Uterus (tissue), 4 donors: ENCODE data around the gene MYO16. TPM values are rescaled to one million over a fixed set of nuclear protein-coding genes. Genes with fewer than 3 reads are reported as not detected.

Experiments used
- DNase-seq, 2 donors: peaks; one replicate each; pipeline ENCODE4 v3.0.0-alpha.2; 2019 to 2020
- H3K27ac ChIP-seq, 2 donors: fragments of 200-600 bp; sonication (generic); 1 replicate in 1 of 2; 2 replicates in 1 of 2; pipeline ENCODE4 v1.5.1; 2016 to 2018
- H3K27me3 ChIP-seq, 2 donors: fragments of 200-600 bp; sonication (generic); one replicate each; pipeline ENCODE4 v1.5.1; 2018 to 2019; ENCODE audit warnings: control low read depth in 1 of 2
- H3K36me3 ChIP-seq, 2 donors: fragments of 200-600 bp; sonication (generic); one replicate each; pipeline ENCODE4 v1.5.1; 2019; ENCODE audit warnings: control low read depth in 1 of 2
- H3K4me1 ChIP-seq, 2 donors: fragments of 200-600 bp; sonication (generic); one replicate each; pipeline ENCODE4 v1.5.1; 2018 to 2019; ENCODE audit warnings: control low read depth in 1 of 2
- H3K4me3 ChIP-seq, 2 donors: fragments of 200-600 bp; sonication (generic); 1 replicate in 1 of 2; 2 replicates in 1 of 2; pipeline ENCODE4 v1.5.1; 2018 to 2019; ENCODE audit warnings: mild to moderate bottlenecking in 1 of 2
- H3K9me3 ChIP-seq, 2 donors: fragments of 200-600 bp; sonication (generic); one replicate each; pipeline ENCODE4 v1.5.1; 2019; ENCODE audit warnings: control low read depth in 1 of 2
- POLR2A ChIP-seq, 2 donors: fragments of 450-650 bp; IDR thresholded peaks; one replicate each; pipeline ENCODE4 v1.6.1; 2016; ENCODE audit warnings: antibody characterized with exemption in 2 of 2, mild to moderate bottlenecking in 1 of 2, moderate library complexity in 1 of 2
- intact Hi-C: fragments of 100-400 bp; cut with DNase I; formaldehyde crosslinking; loops from one replicate; pipeline ENCODE4 v1.15.1; 2023; ENCODE audit warnings: low total_unique reads
- total RNA-seq, 4 donors: library from RNA; depleted of rRNA in 3 of 4; stranded (reverse); fragments of >200 nt in 3 of 4; gene quantifications; one replicate each; pipeline versions ENCODE4 v1.1.0 to v1.2.4, GENCODE V29; 2014 to 2023
- TF ChIP-seq, protein P1 (sequence below), 4 experiments: fragments of 200-600 bp in 2 of 4; fragments of 450-650 bp in 2 of 4; sonication (generic) in 2 of 4; IDR thresholded peaks; one replicate each; pipeline ENCODE4 v1.5.1; 2016 to 2019; ENCODE audit warnings: antibody characterized with exemption in 4 of 4, mild to moderate bottlenecking in 2 of 4, moderate library complexity in 1 of 4
- donor health status: DM: yes; HTN: yes; CAD: no.

Gene MYO16
- total RNA-seq, 4 donors from 2014 or later: 0.35 to 0.88 TPM; not detected in 2

DNA sequence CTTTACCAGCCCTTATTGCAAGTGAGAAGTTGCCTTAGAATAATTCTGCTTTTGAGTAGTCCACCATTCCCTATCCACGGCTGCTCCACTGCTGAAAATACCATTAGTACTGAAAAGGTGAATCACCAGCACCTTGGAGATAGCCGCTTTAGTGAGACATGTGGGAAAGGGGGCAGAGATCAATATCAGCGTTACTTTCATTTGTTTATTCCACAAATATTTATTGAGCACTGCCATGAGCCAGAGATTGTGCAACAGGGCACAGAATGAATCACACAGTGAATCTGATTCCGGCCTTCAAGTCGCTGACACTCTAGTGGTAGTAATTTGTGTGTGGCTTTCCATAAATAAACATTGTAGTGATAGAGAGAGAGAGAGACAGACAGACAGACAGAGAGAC lies 31.5 kb upstream of the MYO16 start:
- H3K27ac ChIP-seq: no peak overlapping the region
- H3K27me3 ChIP-seq: no peaks in the 10 kb centered on the region
- no peaks in the 10 kb centered on the region for H3K4me1 ChIP-seq
- no peaks in the 10 kb centered on the region for H3K9me3 ChIP-seq
- DNase-seq: no peak
- intact Hi-C loops: no loop called here
- H3K36me3 ChIP-seq: no peaks in the 10 kb centered on the region
- no peak for TF ChIP-seq POLR2A (IDR thresholded peaks at IDR 0.05)
- TF ChIP-seq, protein P1, sequence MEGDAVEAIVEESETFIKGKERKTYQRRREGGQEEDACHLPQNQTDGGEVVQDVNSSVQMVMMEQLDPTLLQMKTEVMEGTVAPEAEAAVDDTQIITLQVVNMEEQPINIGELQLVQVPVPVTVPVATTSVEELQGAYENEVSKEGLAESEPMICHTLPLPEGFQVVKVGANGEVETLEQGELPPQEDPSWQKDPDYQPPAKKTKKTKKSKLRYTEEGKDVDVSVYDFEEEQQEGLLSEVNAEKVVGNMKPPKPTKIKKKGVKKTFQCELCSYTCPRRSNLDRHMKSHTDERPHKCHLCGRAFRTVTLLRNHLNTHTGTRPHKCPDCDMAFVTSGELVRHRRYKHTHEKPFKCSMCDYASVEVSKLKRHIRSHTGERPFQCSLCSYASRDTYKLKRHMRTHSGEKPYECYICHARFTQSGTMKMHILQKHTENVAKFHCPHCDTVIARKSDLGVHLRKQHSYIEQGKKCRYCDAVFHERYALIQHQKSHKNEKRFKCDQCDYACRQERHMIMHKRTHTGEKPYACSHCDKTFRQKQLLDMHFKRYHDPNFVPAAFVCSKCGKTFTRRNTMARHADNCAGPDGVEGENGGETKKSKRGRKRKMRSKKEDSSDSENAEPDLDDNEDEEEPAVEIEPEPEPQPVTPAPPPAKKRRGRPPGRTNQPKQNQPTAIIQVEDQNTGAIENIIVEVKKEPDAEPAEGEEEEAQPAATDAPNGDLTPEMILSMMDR (IDR thresholded peaks at IDR 0.05): no peak
- no peak overlapping the region for H3K4me3 ChIP-seq

DNA sequence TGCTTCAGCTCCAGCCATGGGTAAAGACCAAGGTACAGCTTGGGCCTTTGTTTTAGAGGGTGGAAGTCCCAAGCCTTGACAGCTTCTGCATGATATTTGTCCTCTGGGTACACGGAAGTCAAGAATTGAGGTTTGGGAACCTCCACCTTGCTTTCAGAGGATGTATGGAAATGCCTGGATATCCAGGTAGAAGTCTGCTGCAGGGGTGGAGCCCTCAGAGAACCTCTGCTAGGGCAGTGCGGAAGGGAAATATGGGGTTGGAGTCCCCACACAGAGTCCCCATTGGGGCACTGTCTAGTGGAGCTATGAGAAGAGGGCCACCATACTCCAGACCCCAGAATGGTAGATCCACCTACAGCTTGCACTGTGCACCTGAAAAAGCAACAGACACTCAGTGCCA lies 23.0 kb upstream of the MYO16 start:
- Histone ChIP-seq H3K36me3 (no peaks in the 10 kb centered on the region), H3K27me3 (no peaks in the 10 kb centered on the region), H3K4me1 (no peaks in the 10 kb centered on the region), H3K4me3 (no peak overlapping the region), H3K9me3 (no peaks in the 10 kb centered on the region), H3K27ac (no peak overlapping the region)
- TF ChIP-seq POLR2A (IDR thresholded peaks at IDR 0.05): no peak
- TF ChIP-seq, protein P1 (IDR thresholded peaks at IDR 0.05): no peak
- intact Hi-C loops: no loop called here
- DNase-seq: no peak

DNA sequence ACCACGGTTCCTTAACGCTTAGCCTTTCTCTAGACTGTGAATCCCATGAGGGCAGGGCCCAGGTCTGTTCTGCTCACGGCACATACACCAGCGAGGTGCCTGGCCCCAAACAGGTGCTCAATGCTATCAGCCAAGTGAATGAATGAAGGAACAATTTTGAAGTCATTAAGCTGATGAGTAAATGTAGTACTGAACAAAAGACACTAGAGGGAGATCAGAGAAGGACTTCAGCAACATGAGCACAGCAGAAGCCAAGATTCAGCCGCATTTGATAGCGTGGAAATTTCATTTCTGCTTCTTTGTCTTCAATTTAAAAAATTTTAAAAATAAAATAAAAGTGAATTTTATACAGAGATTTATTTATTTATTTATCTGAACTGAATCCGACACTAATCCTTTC lies 20.1 kb upstream of the MYO16 start:
- no peak for TF ChIP-seq POLR2A (IDR thresholded peaks at IDR 0.05)
- TF ChIP-seq, protein P1 (IDR thresholded peaks at IDR 0.05): peak in 3 of 4 experiments; percentile 11 to 33 (median 17)
- Histone ChIP-seq H3K4me3 (no peak overlapping the region), H3K9me3 (no peaks in the 10 kb centered on the region), H3K36me3 (no peaks in the 10 kb centered on the region), H3K27me3 (no peaks in the 10 kb centered on the region), H3K4me1 (no peaks in the 10 kb centered on the region), H3K27ac (no peak overlapping the region)
- intact Hi-C loops: no loop called here
- DNase-seq: no peak

DNA sequence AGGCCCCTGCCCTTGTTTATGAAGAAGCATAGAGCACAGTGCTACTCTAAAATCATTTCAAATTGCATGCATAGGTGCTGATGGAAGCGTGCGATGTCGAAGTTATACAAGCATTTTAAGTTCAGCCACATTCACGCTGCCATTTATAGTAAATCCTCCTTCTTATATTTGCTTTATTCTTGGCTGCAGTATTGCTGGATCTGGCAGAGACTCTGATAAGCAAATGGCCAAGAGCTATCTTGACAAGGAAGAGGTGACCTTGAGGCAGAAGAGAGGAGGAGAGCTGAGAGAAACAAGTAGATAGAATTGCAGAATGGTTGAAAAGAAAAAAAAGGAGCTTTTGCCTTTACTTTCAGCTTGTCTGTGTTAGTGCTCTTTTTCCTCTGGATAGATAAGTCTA lies 18.9 kb upstream of the MYO16 start:
- Histone ChIP-seq H3K36me3 (no peaks in the 10 kb centered on the region), H3K27me3 (no peaks in the 10 kb centered on the region), H3K9me3 (no peaks in the 10 kb centered on the region), H3K4me1 (no peaks in the 10 kb centered on the region), H3K27ac (no peak overlapping the region), H3K4me3 (no peak overlapping the region)
- no peak for DNase-seq
- intact Hi-C loops: no loop called here
- no peak for TF ChIP-seq POLR2A (IDR thresholded peaks at IDR 0.05)
- TF ChIP-seq, protein P1 (IDR thresholded peaks at IDR 0.05): no peak

DNA sequence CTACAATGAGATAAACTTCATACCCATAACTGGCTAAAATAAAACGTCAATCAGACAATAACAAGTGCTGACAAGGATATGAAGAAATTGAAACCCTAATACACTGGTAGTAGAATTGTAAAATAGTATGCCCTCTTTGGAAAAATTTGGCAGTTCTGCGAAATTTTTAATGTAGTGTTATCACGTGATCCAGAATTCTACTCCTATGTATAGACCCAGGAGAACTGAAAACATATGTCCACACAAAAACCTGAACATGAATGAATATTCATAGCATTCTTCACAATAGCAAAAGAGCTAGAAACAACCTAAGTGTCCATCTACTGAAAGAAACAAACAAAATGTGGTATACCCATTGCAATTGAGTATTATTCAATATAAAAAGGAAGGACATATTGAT lies 14.2 kb upstream of the MYO16 start:
- H3K4me1 ChIP-seq: no peaks in the 10 kb centered on the region
- no peaks in the 10 kb centered on the region for H3K9me3 ChIP-seq
- H3K27ac ChIP-seq: no peak overlapping the region
- H3K27me3 ChIP-seq: no peaks in the 10 kb centered on the region
- DNase-seq: no peak
- TF ChIP-seq POLR2A (IDR thresholded peaks at IDR 0.05): no peak
- TF ChIP-seq, protein P1 (IDR thresholded peaks at IDR 0.05): no peak
- intact Hi-C loops: no loop called here
- H3K36me3 ChIP-seq: no peaks in the 10 kb centered on the region
- H3K4me3 ChIP-seq: no peak overlapping the region
